Mesenchymal stem cell (in vitro differentiated cells and primary cell): ENCODE results near the gene ABCD3.
"Not testable (repeated sequence)": the region's sequence is repeated elsewhere in the genome, so short reads cannot be mapped to it uniquely, and the experiment has no call there.

Experiments used
- DNase-seq: peaks from one replicate; pipeline ENCODE4 v3.0.0-alpha.2; 2013
- H2AFZ ChIP-seq: one replicate; pipeline ENCODE4 v1.6.1; 2013; ENCODE audit warnings: low read depth, mild to moderate bottlenecking, control low read depth, inconsistent platforms, low read length, moderate library complexity
- H2AK5ac ChIP-seq: 2 replicates; pipeline ENCODE4 v1.6.1; 2013; ENCODE audit warnings: low read length, moderate library complexity, mild to moderate bottlenecking, inconsistent platforms; ENCODE audit not compliant: severe bottlenecking
- H2BK120ac ChIP-seq: one replicate; pipeline ENCODE4 v1.6.1; 2013; ENCODE audit warnings: low read depth, mild to moderate bottlenecking, inconsistent platforms, low read length, moderate library complexity
- H2BK12ac ChIP-seq, 2 experiments: one replicate each; pipeline ENCODE4 v1.6.1; 2013; ENCODE audit warnings: inconsistent platforms in 2 of 2, low read length in 2 of 2, mild to moderate bottlenecking in 2 of 2, moderate library complexity in 2 of 2, control low read depth in 1 of 2
- H2BK15ac ChIP-seq: one replicate; pipeline ENCODE4 v1.6.1; 2013; ENCODE audit warnings: mild to moderate bottlenecking, low read depth, inconsistent platforms; ENCODE audit not compliant: poor library complexity, severe bottlenecking
- H2BK5ac ChIP-seq: 2 replicates; pipeline ENCODE4 v1.6.1; 2013; ENCODE audit warnings: low read depth, mild to moderate bottlenecking, low read length, control low read depth, inconsistent platforms; ENCODE audit not compliant: poor library complexity, severe bottlenecking
- H3K14ac ChIP-seq, 2 experiments: one replicate each; pipeline ENCODE4 v1.6.1; 2013; ENCODE audit warnings: inconsistent platforms in 2 of 2, low read length in 2 of 2, control low read depth in 1 of 2, mild to moderate bottlenecking in 1 of 2, moderate library complexity in 1 of 2
- H3K18ac ChIP-seq, 2 experiments: one replicate each; pipeline ENCODE4 v1.6.1; 2013; ENCODE audit warnings: inconsistent platforms in 2 of 2, low read length in 2 of 2, control low read depth in 1 of 2, low read depth in 1 of 2, mild to moderate bottlenecking in 1 of 2
- H3K23ac ChIP-seq, 2 experiments: one replicate each; pipeline ENCODE4 v1.6.1; 2013; ENCODE audit warnings: inconsistent platforms in 2 of 2, low read length in 2 of 2, mild to moderate bottlenecking in 2 of 2, moderate library complexity in 2 of 2, control low read depth in 1 of 2
- H3K27ac ChIP-seq: 2 replicates; pipeline ENCODE4 v1.5.1; 2013; ENCODE audit warnings: mild to moderate bottlenecking, moderate library complexity, low read length, control low read depth, inconsistent platforms; ENCODE audit not compliant: poor library complexity, severe bottlenecking
- H3K27me3 ChIP-seq, 2 experiments: 2 replicates each; pipeline versions ENCODE4 v1.6.1 to v1.7.0; 2013; ENCODE audit warnings: low read length in 2 of 2, mild to moderate bottlenecking in 2 of 2, moderate library complexity in 2 of 2, control low read depth in 1 of 2, inconsistent platforms in 1 of 2; ENCODE audit not compliant: control insufficient read depth in 1 of 2, insufficient read depth in 1 of 2
- H3K36me3 ChIP-seq, 2 experiments: 2 replicates each; pipeline versions ENCODE4 v1.6.1 to v1.7.0; 2013; ENCODE audit warnings: low read length in 2 of 2, control low read depth in 1 of 2, inconsistent platforms in 1 of 2, low read depth in 1 of 2, mild to moderate bottlenecking in 1 of 2; ENCODE audit not compliant: insufficient read depth in 2 of 2, control insufficient read depth in 1 of 2
- H3K4ac ChIP-seq, 2 experiments: one replicate each; pipeline ENCODE4 v1.6.1; 2013; ENCODE audit warnings: inconsistent platforms in 2 of 2, low read length in 2 of 2, mild to moderate bottlenecking in 2 of 2, moderate library complexity in 2 of 2, control low read depth in 1 of 2, low read depth in 1 of 2
- H3K4me1 ChIP-seq: 2 replicates; pipeline ENCODE4 v1.6.1; 2013; ENCODE audit warnings: low read depth, low read length, control low read depth; ENCODE audit not compliant: control insufficient read depth, insufficient read depth
- H3K4me2 ChIP-seq: 2 replicates; pipeline ENCODE4 v1.6.1; 2013; ENCODE audit warnings: low read length, mild to moderate bottlenecking, inconsistent platforms; ENCODE audit not compliant: poor library complexity, severe bottlenecking
- H3K4me3 ChIP-seq, 2 experiments: 2 replicates each; pipeline versions ENCODE4 v1.5.1 to v1.7.0; 2013; ENCODE audit warnings: low read length in 2 of 2, mild to moderate bottlenecking in 2 of 2, control low read depth in 1 of 2, low read depth in 1 of 2; ENCODE audit not compliant: insufficient read depth in 1 of 2
- H3K79me1 ChIP-seq: replicated peaks from 2 replicates; pipeline ENCODE4 v1.6.1; 2013; ENCODE audit warnings: mild to moderate bottlenecking, control low read depth, low read length, inconsistent platforms; ENCODE audit not compliant: poor library complexity, severe bottlenecking
- H3K9ac ChIP-seq: 2 replicates; pipeline ENCODE4 v1.7.0; 2013; ENCODE audit warnings: mild to moderate bottlenecking, low read length, moderate library complexity
- H3K9me3 ChIP-seq: 2 replicates; pipeline ENCODE4 v1.7.0; 2013; ENCODE audit warnings: mild to moderate bottlenecking, low read length; ENCODE audit not compliant: control insufficient read depth
- H4K8ac ChIP-seq: one replicate; pipeline ENCODE4 v1.6.1; 2013; ENCODE audit warnings: inconsistent platforms, mild to moderate bottlenecking, low read length, moderate library complexity
- H4K91ac ChIP-seq: one replicate; pipeline ENCODE4 v1.6.1; 2013; ENCODE audit warnings: mild to moderate bottlenecking, low read length, inconsistent platforms
- WGBS: methylation state at CpG from one replicate; pipeline ENCODE4 v1.1.7; 2013; ENCODE audit warnings: mixed read lengths; 5-methylcytosine and 5-hydroxymethylcytosine counted together

The ABCD3 gene

GRCh38 chr1:94566436-94566835 is 148.2 kb downstream of the ABCD3 start:
- not testable (repeated sequence) for H2BK12ac ChIP-seq, DNase-seq, H3K4me3 ChIP-seq, H2BK15ac ChIP-seq, H3K36me3 ChIP-seq, H4K8ac ChIP-seq, H2BK120ac ChIP-seq, H3K9ac ChIP-seq, H2AFZ ChIP-seq, H3K4me2 ChIP-seq, H2AK5ac ChIP-seq, H3K23ac ChIP-seq, H3K27me3 ChIP-seq, H3K4ac ChIP-seq, H3K4me1 ChIP-seq, H3K79me1 ChIP-seq, H3K18ac ChIP-seq, H2BK5ac ChIP-seq, H3K27ac ChIP-seq, H3K14ac ChIP-seq, H4K91ac ChIP-seq
- H3K9me3 ChIP-seq = peaks cover 11% of the 10 kb centered on the region
- 83% methylated on average over 5 of the region's 5 CpGs for WGBS

GRCh38 chr1:94567975-94568607 is 149.9 kb downstream of the ABCD3 start:
- not testable (repeated sequence) for H3K4ac ChIP-seq, H4K91ac ChIP-seq, H3K79me1 ChIP-seq, H2BK15ac ChIP-seq, DNase-seq, H2BK5ac ChIP-seq, H3K4me1 ChIP-seq, H3K9ac ChIP-seq, H4K8ac ChIP-seq, H3K18ac ChIP-seq, H3K14ac ChIP-seq, H3K36me3 ChIP-seq, H3K4me3 ChIP-seq, H2AK5ac ChIP-seq, H3K27ac ChIP-seq, H2BK12ac ChIP-seq, H3K27me3 ChIP-seq, H3K4me2 ChIP-seq, H3K23ac ChIP-seq, H2AFZ ChIP-seq, H2BK120ac ChIP-seq
- H3K9me3 ChIP-seq = peaks cover 15% of the 10 kb centered on the region
- WGBS = 93% methylated on average over 2 of the region's 2 CpGs
